Measurements from ENCODE around the gene GDPD5. TPM values are rescaled to one million over a fixed set of nuclear protein-coding genes. Genes with fewer than 3 reads are reported as not detected.

GDPD5 gene
- total RNA-seq, 3 donors from 2014 or later (not counting 1 experiment from before 2014, with no cell fraction given), result 49.7 to 95.2 (median 60.2) TPM

GRCh38 chr11:75507571-75507970 is 18.2 kb downstream of the GDPD5 start:
- no peak overlapping the region for H3K4me3 Mint-ChIP-seq
- intact Hi-C loops (cut with micrococcal nuclease), result no loop called here
- H3K9me3 Mint-ChIP-seq, result no peaks in the 10 kb centered on the region
- Histone ChIP-seq H3K27ac (ENCODE audit: low read length) (peak overlapping the region; percentile 72), H3K4me1 (ENCODE audit: control insufficient read depth, insufficient read depth, low read length) (peaks cover 27% of the 10 kb centered on the region), H3K4me3 (ENCODE audit: low read length) (no peak overlapping the region), H3K36me3 (ENCODE audit: control insufficient read depth, insufficient read depth, low read length) (no peaks in the 10 kb centered on the region), H3K27me3 (ENCODE audit: control insufficient read depth, insufficient read depth, low read length) (no peaks in the 10 kb centered on the region), H3K9me3 (ENCODE audit: control insufficient read depth, insufficient read depth, low read length) (no peaks in the 10 kb centered on the region)
- WGBS (ENCODE audit: insufficient coverage), result 97% methylated on average over 3 of the region's 3 CpGs
- H3K36me3 Mint-ChIP-seq, result no peaks in the 10 kb centered on the region
- no peak for TF ChIP-seq CTCF (IDR thresholded peaks at IDR 0.05)
- peaks cover 11 to 22% of the 10 kb centered on the region in 2 donors for H3K4me1 Mint-ChIP-seq
- ATAC-seq (no peak), DNase-seq (no peak)
- no peaks in the 10 kb centered on the region for H3K27me3 Mint-ChIP-seq (ENCODE audit: low read depth in 2 of 2)
- H3K27ac Mint-ChIP-seq, result peak overlapping the region; percentile 72 to 82

GRCh38 chr11:75506827-75507226 is 18.9 kb downstream of the GDPD5 start:
- no peak for DNase-seq
- Histone ChIP-seq H3K4me1 (ENCODE audit: control insufficient read depth, insufficient read depth, low read length) (peaks cover 27% of the 10 kb centered on the region), H3K9me3 (ENCODE audit: control insufficient read depth, insufficient read depth, low read length) (no peaks in the 10 kb centered on the region), H3K36me3 (ENCODE audit: control insufficient read depth, insufficient read depth, low read length) (no peaks in the 10 kb centered on the region), H3K4me3 (ENCODE audit: low read length) (no peak overlapping the region), H3K27me3 (ENCODE audit: control insufficient read depth, insufficient read depth, low read length) (no peaks in the 10 kb centered on the region), H3K27ac (ENCODE audit: low read length) (no peak overlapping the region)
- no peaks in the 10 kb centered on the region for H3K9me3 Mint-ChIP-seq
- WGBS (ENCODE audit: insufficient coverage), result 95% methylated on average over 6 of the region's 6 CpGs
- peaks cover 11 to 27% of the 10 kb centered on the region in 2 donors for H3K4me1 Mint-ChIP-seq
- no peak overlapping the region for H3K27ac Mint-ChIP-seq
- no peak for TF ChIP-seq CTCF (IDR thresholded peaks at IDR 0.05)
- no peaks in the 10 kb centered on the region for H3K36me3 Mint-ChIP-seq
- ATAC-seq, result no peak
- intact Hi-C loops (cut with micrococcal nuclease), result no loop called here
- H3K27me3 Mint-ChIP-seq (ENCODE audit: low read depth in 2 of 2), result peaks cover 0 to 2% of the 10 kb centered on the region in 2 donors
- no peak overlapping the region for H3K4me3 Mint-ChIP-seq

GRCh38 chr11:75505916-75506692 is 19.6 kb downstream of the GDPD5 start:
- H3K27ac ChIP-seq (ENCODE audit: low read length), result no peak overlapping the region
- DNase-seq (no peak), ATAC-seq (no peak)
- H3K36me3 ChIP-seq (ENCODE audit: control insufficient read depth, insufficient read depth, low read length), result no peaks in the 10 kb centered on the region
- Mint-ChIP-seq H3K4me1 (peaks cover 12 to 27% of the 10 kb centered on the region in 2 donors), H3K27me3 (ENCODE audit: low read depth in 2 of 2) (peaks cover 0 to 2% of the 10 kb centered on the region in 2 donors), H3K4me3 (no peak overlapping the region), H3K36me3 (no peaks in the 10 kb centered on the region), H3K27ac (peak overlapping the region in 1 of 2 donors; percentile 16), H3K9me3 (no peaks in the 10 kb centered on the region)
- H3K27me3 ChIP-seq (ENCODE audit: control insufficient read depth, insufficient read depth, low read length), result no peaks in the 10 kb centered on the region
- H3K4me1 ChIP-seq (ENCODE audit: control insufficient read depth, insufficient read depth, low read length), result peaks cover 27% of the 10 kb centered on the region
- 93% methylated on average over 10 of the region's 11 CpGs for WGBS (ENCODE audit: insufficient coverage)
- no peak overlapping the region for H3K4me3 ChIP-seq (ENCODE audit: low read length)
- TF ChIP-seq CTCF (IDR thresholded peaks at IDR 0.05), result no peak
- H3K9me3 ChIP-seq (ENCODE audit: control insufficient read depth, insufficient read depth, low read length), result no peaks in the 10 kb centered on the region
- intact Hi-C loops (cut with micrococcal nuclease), result no loop called here

Measured in natural killer cell (primary cell).